Ascending aorta (tissue), 2 donors: ENCODE data around the gene CCL20. TPM values are rescaled to one million over a fixed set of nuclear protein-coding genes. Genes with fewer than 3 reads are reported as not detected.
"Not testable (repeated sequence)": the region's sequence is repeated elsewhere in the genome, so short reads cannot be mapped to it uniquely, and the experiment has no call there.

ENCODE experiments used
- DNase-seq, 2 donors: peaks; one replicate each; pipeline ENCODE4 v3.0.0-alpha.2; 2019; ENCODE audit warnings: low spot score in 2 of 2
- H3K27ac ChIP-seq, 2 donors: fragments of 200-600 bp; sonication (generic); one replicate each; pipeline ENCODE4 v1.5.1; 2016 to 2017; ENCODE audit warnings: mild to moderate bottlenecking in 1 of 2
- H3K27me3 ChIP-seq: fragments of 200-600 bp; sonication (generic); one replicate; pipeline ENCODE4 v1.5.1; 2017
- H3K36me3 ChIP-seq, 2 donors: fragments of 200-600 bp; sonication (generic); one replicate each; pipeline ENCODE4 v1.5.1; 2016
- H3K4me1 ChIP-seq, 2 donors: fragments of 200-600 bp; sonication (generic); one replicate each; pipeline ENCODE4 v1.5.1; 2016 to 2017; ENCODE audit warnings: mild to moderate bottlenecking in 1 of 2
- H3K4me3 ChIP-seq, 2 donors: fragments of 200-600 bp; sonication (generic); one replicate each; pipeline ENCODE4 v1.5.1; 2016 to 2017; ENCODE audit warnings: mild to moderate bottlenecking in 1 of 2
- H3K9me3 ChIP-seq, 2 donors: fragments of 200-600 bp; sonication (generic); one replicate each; pipeline ENCODE4 v1.5.1; 2016
- CTCF ChIP-seq, 3 experiments: fragments of 200-600 bp in 2 of 3; fragments of 450-650 bp in 1 of 3; sonication (generic) in 2 of 3; IDR thresholded peaks; one replicate each; pipeline ENCODE4 v1.5.1; 2016 to 2019; ENCODE audit warnings: antibody characterized with exemption in 3 of 3, mild to moderate bottlenecking in 1 of 3, moderate library complexity in 1 of 3
- intact Hi-C: fragments of 100-400 bp; cut with DNase I; formaldehyde crosslinking; loops from one replicate; pipeline ENCODE4 v1.15.1; 2023
- total RNA-seq: library from RNA; depleted of rRNA; stranded (reverse); fragments of >200 nt; gene quantifications from one replicate; pipeline ENCODE4 v1.1.0, GENCODE V29; 2016

CCL20 gene
- total RNA-seq, 1 donor from 2014 or later: not detected

DNA sequence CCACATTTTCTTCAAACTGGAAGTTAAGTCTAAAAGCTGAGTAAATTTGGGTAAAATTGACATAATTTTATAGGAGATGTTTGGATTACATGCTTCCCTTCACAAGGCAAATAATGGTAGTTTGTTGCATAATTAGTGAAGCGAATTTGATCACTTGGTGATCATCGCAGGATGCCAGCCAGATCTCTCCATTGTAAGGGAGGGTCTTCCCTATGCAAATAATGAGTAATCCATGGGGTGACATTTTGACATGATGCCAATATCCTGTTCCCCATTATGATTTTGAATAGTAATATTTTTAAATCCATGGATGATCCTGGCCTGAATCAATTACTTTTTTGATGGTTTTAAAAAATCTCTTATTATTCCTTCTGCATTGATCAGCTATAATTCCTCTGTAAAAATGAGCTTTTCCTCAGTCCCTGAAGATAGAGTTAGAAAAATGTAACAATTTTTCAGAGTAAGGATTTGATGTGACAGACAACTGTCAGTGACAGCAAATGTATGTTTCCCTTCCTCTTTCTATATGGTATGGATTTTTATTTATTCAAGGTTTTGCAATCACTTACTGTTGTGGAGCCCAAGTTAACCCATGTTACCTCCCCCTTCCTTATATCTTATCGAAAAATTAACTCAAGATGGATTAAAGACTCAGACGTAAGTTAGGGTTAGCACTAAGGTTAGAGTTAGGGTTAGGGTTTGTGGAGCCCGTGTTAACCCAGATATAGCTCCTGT, 21.4 kb downstream of the CCL20 start:
- Histone ChIP-seq H3K9me3 (no peaks in the 10 kb centered on the region), H3K27me3 (no peaks in the 10 kb centered on the region), H3K27ac (no peak overlapping the region), H3K4me1 (no peaks in the 10 kb centered on the region), H3K36me3 (no peaks in the 10 kb centered on the region), H3K4me3 (no peak overlapping the region)
- no peak for TF ChIP-seq CTCF (IDR thresholded peaks at IDR 0.05)
- no peak for DNase-seq
- intact Hi-C loops: no loop called here

GRCh38 chr2:227839339-227840129, 25.9 kb downstream of the CCL20 start:
- H3K27ac ChIP-seq, H3K4me3 ChIP-seq, H3K4me1 ChIP-seq, H3K9me3 ChIP-seq, H3K27me3 ChIP-seq, H3K36me3 ChIP-seq, DNase-seq, intact Hi-C loops: not testable (repeated sequence)

DNA sequence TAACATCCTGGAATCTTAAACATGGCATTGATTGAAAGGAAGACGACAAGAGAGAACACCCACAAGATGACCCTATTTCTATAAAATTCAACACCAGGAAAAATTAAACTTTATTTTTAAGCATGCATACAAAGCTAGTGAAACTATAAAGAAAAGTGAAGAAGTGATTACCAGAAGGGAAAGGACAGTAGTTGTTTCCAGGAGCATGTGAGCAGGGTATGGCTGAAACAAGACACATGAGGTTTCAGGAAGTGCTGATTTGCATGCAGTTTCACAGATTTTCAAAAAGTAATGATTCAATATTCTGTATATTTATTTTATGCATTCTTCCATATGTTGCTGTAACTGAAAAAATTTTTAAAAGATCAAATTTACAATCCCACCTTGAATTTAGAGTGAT, 33.2 kb downstream of the CCL20 start:
- H3K27me3 ChIP-seq: no peaks in the 10 kb centered on the region
- intact Hi-C loops: no loop called here

GRCh38 chr2:227848146-227848545, 34.5 kb downstream of the CCL20 start:
- TF ChIP-seq CTCF (IDR thresholded peaks at IDR 0.05): no peak
- Histone ChIP-seq H3K4me1 (no peaks in the 10 kb centered on the region), H3K36me3 (no peaks in the 10 kb centered on the region), H3K9me3 (no peaks in the 10 kb centered on the region), H3K27ac (no peak overlapping the region), H3K27me3 (no peaks in the 10 kb centered on the region), H3K4me3 (no peak overlapping the region)
- DNase-seq: no peak
- intact Hi-C loops: no loop called here

More for the DNA sequence above, 33.2 kb downstream of the CCL20 start:
- Histone ChIP-seq H3K36me3 (no peaks in the 10 kb centered on the region), H3K9me3 (no peaks in the 10 kb centered on the region), H3K27ac (no peak overlapping the region), H3K4me3 (no peak overlapping the region), H3K4me1 (no peaks in the 10 kb centered on the region)
- no peak for DNase-seq
- no peak for TF ChIP-seq CTCF (IDR thresholded peaks at IDR 0.05)

DNA sequence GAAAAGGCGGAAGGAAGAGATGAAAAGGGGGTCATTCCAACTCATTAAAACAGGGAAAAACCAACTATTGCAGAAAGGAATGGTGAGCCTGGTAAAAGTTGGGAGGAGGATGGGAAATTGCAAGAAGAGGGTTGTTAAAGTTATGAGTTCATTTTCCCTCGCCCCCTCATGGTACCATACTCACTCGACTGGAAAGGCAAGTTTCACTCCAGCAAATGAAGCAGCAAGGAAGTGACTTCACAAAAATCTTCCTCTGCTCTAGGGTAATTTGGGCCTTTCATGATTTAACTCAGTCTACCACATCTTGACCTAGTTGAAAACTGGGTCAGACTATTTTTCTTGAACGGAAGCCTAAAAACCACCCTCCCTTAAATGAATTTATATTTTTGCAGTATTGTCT, 34.9 kb downstream of the CCL20 start:
- TF ChIP-seq CTCF (IDR thresholded peaks at IDR 0.05): no peak
- Histone ChIP-seq H3K4me1 (peaks cover 0 to 3% of the 10 kb centered on the region in 2 donors), H3K27me3 (no peaks in the 10 kb centered on the region), H3K9me3 (no peaks in the 10 kb centered on the region), H3K36me3 (no peaks in the 10 kb centered on the region), H3K4me3 (no peak overlapping the region), H3K27ac (no peak overlapping the region)
- DNase-seq: no peak
- intact Hi-C loops: no loop called here

- TF ChIP-seq CTCF (IDR thresholded peaks at IDR 0.05): no peak
- no peak for DNase-seq
- intact Hi-C loops: no loop called here
- no peaks in the 10 kb centered on the region for H3K36me3 ChIP-seq
- H3K27me3 ChIP-seq: no peaks in the 10 kb centered on the region
- H3K9me3 ChIP-seq: no peaks in the 10 kb centered on the region
- no peak overlapping the region for H3K4me3 ChIP-seq
- H3K27ac ChIP-seq: no peak overlapping the region
- peaks cover 0 to 6% of the 10 kb centered on the region in 2 donors for H3K4me1 ChIP-seq
Observed at GRCh38 chr2:227849906-227850305, 36.3 kb downstream of the CCL20 start.
